HG02642 (cell line): ENCODE results near the gene DNAJC6.
A peak's percentile ranks its signal among the peaks of the same experiment; 100 is the strongest.

Source experiments
- ATAC-seq: cut with Tn5 transposase; IDR thresholded peaks from one replicate; pipeline ENCODE4 v1.9.1; 2021; ENCODE audit warnings: mild to moderate bottlenecking; ENCODE audit not compliant: unreplicated experiment, poor library complexity

The DNAJC6 gene

GRCh38 chr1:65309304-65310077 is at the start of gene DNAJC6:
TSS of gene DNAJC6 (plus strand) at chr1:65309543. CDS start at chr1:65309746, 203 bp downstream.
- ATAC-seq = no peak

GRCh38 chr1:65259816-65260215 is 49.5 kb upstream of the DNAJC6 start:
- no peak for ATAC-seq

GRCh38 chr1:65260851-65261473 is 48.4 kb upstream of the DNAJC6 start:
- ATAC-seq = peak; percentile 40

GRCh38 chr1:65263286-65263685 is 46.1 kb upstream of the DNAJC6 start:
- no peak for ATAC-seq

GRCh38 chr1:65264197-65264929 is 45.0 kb upstream of the DNAJC6 start:
- ATAC-seq = no peak

- ATAC-seq = no peak
Observed at GRCh38 chr1:65265296-65265650, 44.1 kb upstream of the DNAJC6 start.

GRCh38 chr1:65265651-65266351 is 43.5 kb upstream of the DNAJC6 start:
- peak; percentile 65 for ATAC-seq

GRCh38 chr1:65266476-65266875 is 42.9 kb upstream of the DNAJC6 start:
- no peak for ATAC-seq

- ATAC-seq = no peak
Observed at GRCh38 chr1:65267271-65267670, 42.1 kb upstream of the DNAJC6 start.

GRCh38 chr1:65267683-65268082 is 41.7 kb upstream of the DNAJC6 start:
- no peak for ATAC-seq

- no peak for ATAC-seq
Observed at GRCh38 chr1:65269612-65270011, 39.7 kb upstream of the DNAJC6 start.

- ATAC-seq = no peak
Observed at GRCh38 chr1:65276197-65276939, 33.0 kb upstream of the DNAJC6 start.

- ATAC-seq = no peak
Observed at GRCh38 chr1:65277605-65278347, 31.6 kb upstream of the DNAJC6 start.

- ATAC-seq = no peak
Observed at GRCh38 chr1:65278376-65279069, 30.8 kb upstream of the DNAJC6 start.

- ATAC-seq = no peak
Observed at GRCh38 chr1:65279070-65279779, 30.1 kb upstream of the DNAJC6 start.

- ATAC-seq = no peak
Observed at GRCh38 chr1:65281846-65282245, 27.5 kb upstream of the DNAJC6 start.

- no peak for ATAC-seq
Observed at GRCh38 chr1:65284229-65284628, 25.1 kb upstream of the DNAJC6 start.

GRCh38 chr1:65289449-65289848 is 19.9 kb upstream of the DNAJC6 start:
- ATAC-seq = peak; percentile 72
